ENCODE measurements around the gene VAT1L.
"Not testable (repeated sequence)": the region's sequence is repeated elsewhere in the genome, so short reads cannot be mapped to it uniquely, and the experiment has no call there.

The VAT1L gene

DNA sequence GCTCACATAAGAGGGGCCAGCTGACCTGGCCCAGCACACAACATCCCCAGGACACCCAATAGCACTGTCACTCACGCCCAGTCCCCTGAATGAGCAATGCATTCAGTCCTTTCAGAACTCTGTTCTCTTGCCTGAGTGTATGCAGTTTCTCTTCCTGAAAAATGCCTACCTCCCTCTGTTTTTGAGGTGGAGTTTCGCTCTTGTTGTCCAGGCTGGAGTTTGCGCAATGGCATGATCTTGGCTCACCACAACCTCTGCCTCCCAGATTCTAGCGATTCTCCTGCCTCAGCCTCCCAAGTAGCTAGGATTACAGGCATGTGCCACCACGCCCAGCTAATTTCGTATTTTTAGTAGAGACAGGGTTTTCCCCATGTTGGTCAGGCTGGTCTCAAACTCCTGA lies 159.2 kb downstream of the VAT1L start:
- H3K4me1 ChIP-seq (ENCODE audit: control insufficient read depth, insufficient read depth, low read length); H3K27me3 ChIP-seq (ENCODE audit: control insufficient read depth, insufficient read depth, low read length); H3K4me3 ChIP-seq (ENCODE audit: low read length); H3K36me3 ChIP-seq (ENCODE audit: insufficient read depth, low read length); H3K4me2 ChIP-seq (ENCODE audit: low read length); H3K9ac ChIP-seq (ENCODE audit: low read depth, low read length): not testable (repeated sequence)
- H3K9me3 ChIP-seq (replicated peaks; ENCODE audit: low read length), result peaks cover 13% of the 10 kb centered on the region

DNA sequence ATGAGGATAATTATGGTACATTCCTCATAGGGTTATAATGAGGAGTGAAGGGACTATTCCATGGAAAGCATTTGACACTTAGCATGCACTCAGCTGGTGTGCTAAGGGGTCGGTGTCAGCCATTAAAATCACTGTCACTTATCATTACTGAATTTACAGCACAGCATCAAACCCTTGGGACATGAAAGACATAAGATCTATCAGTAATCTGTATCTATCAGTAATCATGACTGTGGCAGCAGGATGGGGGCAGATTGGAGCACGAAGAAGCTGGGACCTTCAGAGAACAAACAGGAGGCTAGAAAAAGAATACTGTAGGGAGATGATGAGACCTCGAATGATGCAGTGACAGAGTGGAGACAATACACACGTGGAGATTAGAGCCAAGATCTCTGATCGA lies 160.5 kb downstream of the VAT1L start:
- Histone ChIP-seq H3K4me3 (ENCODE audit: low read length) (no peak overlapping the region), H3K9ac (ENCODE audit: low read depth, low read length) (no peak overlapping the region), H3K27me3 (ENCODE audit: control insufficient read depth, insufficient read depth, low read length) (no peaks in the 10 kb centered on the region), H3K4me1 (ENCODE audit: control insufficient read depth, insufficient read depth, low read length) (no peaks in the 10 kb centered on the region), H3K9me3 (replicated peaks; ENCODE audit: low read length) (peaks cover 13% of the 10 kb centered on the region), H3K36me3 (ENCODE audit: insufficient read depth, low read length) (no peaks in the 10 kb centered on the region), H3K4me2 (ENCODE audit: low read length) (no peak overlapping the region)

DNA sequence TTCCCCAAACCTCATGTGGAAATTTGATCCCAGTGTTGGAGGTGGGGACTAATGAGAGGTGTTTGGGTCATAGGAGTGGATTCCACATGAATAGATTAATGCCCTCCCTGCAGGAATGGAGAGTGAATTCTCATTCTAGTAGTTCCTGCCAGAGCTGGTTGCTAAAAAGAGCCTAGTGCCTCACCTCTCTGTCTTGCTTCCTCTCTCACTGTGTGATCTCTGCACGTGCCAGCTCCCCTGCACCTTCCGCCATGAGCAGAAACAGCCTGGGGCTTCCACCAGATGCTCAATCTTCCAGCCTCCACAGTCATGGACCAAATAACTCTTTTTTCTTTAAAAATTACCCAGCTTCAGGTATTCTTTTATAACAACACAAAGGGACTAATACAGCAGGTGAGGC lies 161.1 kb downstream of the VAT1L start:
- H3K4me2 ChIP-seq (ENCODE audit: low read length), result no peak overlapping the region
- H3K4me1 ChIP-seq (ENCODE audit: control insufficient read depth, insufficient read depth, low read length), result no peaks in the 10 kb centered on the region
- no peak overlapping the region for H3K4me3 ChIP-seq (ENCODE audit: low read length)
- H3K27me3 ChIP-seq (ENCODE audit: control insufficient read depth, insufficient read depth, low read length), result no peaks in the 10 kb centered on the region
- peaks cover 13% of the 10 kb centered on the region for H3K9me3 ChIP-seq (replicated peaks; ENCODE audit: low read length)
- no peaks in the 10 kb centered on the region for H3K36me3 ChIP-seq (ENCODE audit: insufficient read depth, low read length)
- no peak overlapping the region for H3K9ac ChIP-seq (ENCODE audit: low read depth, low read length)

DNA sequence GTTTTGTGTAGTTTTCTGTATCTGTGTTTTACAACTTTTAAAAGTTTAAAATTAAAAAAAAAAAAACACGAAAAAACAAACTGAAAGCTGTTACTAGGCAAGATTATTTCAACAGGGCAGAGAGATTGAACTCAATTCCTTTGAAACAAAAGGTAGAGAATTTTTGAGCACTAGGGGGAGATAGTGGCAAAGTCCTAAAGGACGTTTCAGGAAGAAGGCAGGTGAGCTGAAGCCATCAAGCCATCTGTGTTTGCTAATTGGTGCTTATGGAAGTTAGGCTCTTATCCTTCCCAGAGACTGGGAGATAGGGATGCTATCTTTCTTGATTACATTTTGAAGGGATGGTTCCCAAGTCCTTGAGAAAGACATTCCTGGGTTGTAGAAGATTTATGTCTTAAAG lies 163.4 kb downstream of the VAT1L start:
- no peak overlapping the region for H3K4me2 ChIP-seq (ENCODE audit: low read length)
- no peaks in the 10 kb centered on the region for H3K27me3 ChIP-seq (ENCODE audit: control insufficient read depth, insufficient read depth, low read length)
- H3K4me3 ChIP-seq (ENCODE audit: low read length), result no peak overlapping the region
- H3K36me3 ChIP-seq (ENCODE audit: insufficient read depth, low read length), result no peaks in the 10 kb centered on the region
- H3K4me1 ChIP-seq (ENCODE audit: control insufficient read depth, insufficient read depth, low read length), result no peaks in the 10 kb centered on the region
- H3K9me3 ChIP-seq (replicated peaks; ENCODE audit: low read length), result peaks cover 18% of the 10 kb centered on the region
- H3K9ac ChIP-seq (ENCODE audit: low read depth, low read length), result no peak overlapping the region

DNA sequence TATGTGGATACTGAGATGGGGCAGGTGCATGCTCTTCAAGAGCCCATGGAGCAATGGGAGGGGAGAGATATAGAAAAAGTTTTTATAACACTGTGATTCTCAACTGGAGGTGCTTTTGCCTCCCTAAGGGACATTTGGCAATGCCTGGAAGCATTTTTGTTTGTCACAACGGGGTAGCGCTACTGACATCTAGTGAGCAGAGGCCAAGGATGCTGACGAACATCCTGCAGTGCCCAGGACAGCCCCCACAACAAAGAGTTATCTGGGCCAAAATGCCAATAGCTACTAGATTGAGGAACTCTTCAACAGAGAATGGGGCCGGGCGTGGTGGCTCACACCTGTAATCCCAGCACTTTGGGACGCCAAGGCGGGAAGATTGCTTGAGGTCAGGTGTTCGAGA lies 166.8 kb downstream of the VAT1L start:
- Histone ChIP-seq H3K36me3 (ENCODE audit: insufficient read depth, low read length) (no peaks in the 10 kb centered on the region), H3K4me3 (ENCODE audit: low read length) (no peak overlapping the region), H3K4me2 (ENCODE audit: low read length) (no peak overlapping the region), H3K9me3 (replicated peaks; ENCODE audit: low read length) (peaks cover 6% of the 10 kb centered on the region), H3K9ac (ENCODE audit: low read depth, low read length) (no peak overlapping the region), H3K27me3 (ENCODE audit: control insufficient read depth, insufficient read depth, low read length) (no peaks in the 10 kb centered on the region), H3K4me1 (ENCODE audit: control insufficient read depth, insufficient read depth, low read length) (no peaks in the 10 kb centered on the region)

DNA sequence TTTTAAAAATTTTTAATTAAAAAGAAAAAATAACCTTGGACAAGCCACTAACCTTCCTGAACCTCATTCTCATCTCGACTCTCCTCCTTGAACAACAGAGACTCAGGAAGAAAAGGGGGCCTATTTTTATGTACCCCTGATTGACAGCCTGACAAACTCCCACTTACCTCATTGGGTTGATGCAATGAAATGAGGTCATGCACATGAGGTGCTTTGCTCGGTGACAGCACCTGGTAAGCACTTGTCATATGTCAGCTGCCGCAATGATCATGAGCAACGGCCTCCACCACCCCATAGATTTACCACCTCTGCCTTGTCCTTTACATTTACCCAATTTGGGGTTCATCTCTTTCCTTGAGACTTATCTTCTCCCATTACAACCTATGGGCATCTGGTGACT lies 167.9 kb downstream of the VAT1L start:
- H3K4me2 ChIP-seq (ENCODE audit: low read length), result no peak overlapping the region
- no peaks in the 10 kb centered on the region for H3K4me1 ChIP-seq (ENCODE audit: control insufficient read depth, insufficient read depth, low read length)
- H3K9ac ChIP-seq (ENCODE audit: low read depth, low read length), result no peak overlapping the region
- no peaks in the 10 kb centered on the region for H3K27me3 ChIP-seq (ENCODE audit: control insufficient read depth, insufficient read depth, low read length)
- H3K36me3 ChIP-seq (ENCODE audit: insufficient read depth, low read length), result no peaks in the 10 kb centered on the region
- H3K4me3 ChIP-seq (ENCODE audit: low read length), result no peak overlapping the region
- peaks cover 8% of the 10 kb centered on the region for H3K9me3 ChIP-seq (replicated peaks; ENCODE audit: low read length)

DNA sequence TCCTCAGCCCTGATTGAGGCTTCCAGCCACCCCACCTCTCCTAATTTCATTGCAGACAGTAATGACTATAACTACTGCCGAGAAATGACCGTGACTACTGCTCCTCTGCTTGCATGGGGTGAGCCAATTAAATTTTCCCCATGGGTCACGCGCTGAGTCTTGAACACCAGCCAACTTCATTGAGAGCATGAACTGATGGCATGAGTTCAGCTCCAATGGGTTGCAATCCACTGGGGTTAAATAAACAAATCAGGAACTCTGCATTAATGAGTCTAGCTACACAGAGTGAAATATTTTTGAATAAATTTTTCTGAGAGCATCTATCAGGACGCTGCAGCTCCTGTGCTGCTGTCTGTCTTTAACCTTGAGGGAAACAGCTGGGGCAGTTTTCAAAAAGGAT lies 172.4 kb downstream of the VAT1L start:
- H3K4me3 ChIP-seq (ENCODE audit: low read length), result no peak overlapping the region
- H3K4me1 ChIP-seq (ENCODE audit: control insufficient read depth, insufficient read depth, low read length), result no peaks in the 10 kb centered on the region
- no peak overlapping the region for H3K4me2 ChIP-seq (ENCODE audit: low read length)
- H3K27me3 ChIP-seq (ENCODE audit: control insufficient read depth, insufficient read depth, low read length), result no peaks in the 10 kb centered on the region
- no peak overlapping the region for H3K9ac ChIP-seq (ENCODE audit: low read depth, low read length)
- H3K36me3 ChIP-seq (ENCODE audit: insufficient read depth, low read length), result no peaks in the 10 kb centered on the region
- peaks cover 14% of the 10 kb centered on the region for H3K9me3 ChIP-seq (replicated peaks; ENCODE audit: low read length)

DNA sequence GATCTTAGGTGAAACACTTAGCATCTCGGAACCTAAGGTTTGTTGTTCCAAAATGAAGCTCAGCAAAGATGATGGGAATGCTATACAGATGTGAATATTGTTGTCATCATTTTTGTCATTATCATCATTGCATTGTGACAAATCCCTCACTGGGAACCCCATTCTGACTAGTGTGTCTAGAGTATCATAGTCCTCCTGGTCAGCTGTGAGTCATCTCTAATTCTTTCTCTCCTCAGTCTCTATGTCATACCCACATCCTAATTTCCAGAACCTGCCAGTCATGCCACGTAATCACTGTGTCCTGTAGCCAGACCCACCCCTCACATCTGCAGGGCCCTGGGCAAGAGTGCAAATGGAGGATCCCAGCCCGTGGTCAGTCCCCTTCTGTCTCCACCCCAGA lies 173.4 kb downstream of the VAT1L start:
- no peak overlapping the region for H3K9ac ChIP-seq (ENCODE audit: low read depth, low read length)
- no peaks in the 10 kb centered on the region for H3K4me1 ChIP-seq (ENCODE audit: control insufficient read depth, insufficient read depth, low read length)
- no peak overlapping the region for H3K4me2 ChIP-seq (ENCODE audit: low read length)
- no peak overlapping the region for H3K4me3 ChIP-seq (ENCODE audit: low read length)
- H3K27me3 ChIP-seq (ENCODE audit: control insufficient read depth, insufficient read depth, low read length), result no peaks in the 10 kb centered on the region
- no peaks in the 10 kb centered on the region for H3K36me3 ChIP-seq (ENCODE audit: insufficient read depth, low read length)
- peaks cover 8% of the 10 kb centered on the region for H3K9me3 ChIP-seq (replicated peaks; ENCODE audit: low read length)

DNA sequence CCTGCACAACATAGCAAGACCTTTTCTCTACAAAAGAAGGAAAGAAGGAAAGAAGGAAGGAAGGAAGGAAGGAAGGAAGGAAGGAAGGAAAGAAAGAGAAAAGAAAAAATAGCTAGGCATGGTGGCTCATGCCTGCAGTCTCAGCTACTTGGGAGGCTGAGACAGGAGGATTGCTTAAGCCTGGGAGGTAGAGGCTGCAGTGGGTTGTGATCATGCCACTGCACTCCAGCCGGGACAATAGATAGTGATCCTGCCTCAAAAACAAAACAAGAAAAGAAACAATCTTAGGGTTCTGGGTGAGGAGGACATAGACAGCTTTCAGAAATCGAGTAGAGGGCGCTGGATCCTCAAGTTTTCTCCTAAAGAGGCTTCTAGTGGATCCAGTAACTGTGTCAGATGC lies 174.3 kb downstream of the VAT1L start:
- Histone ChIP-seq H3K36me3 (ENCODE audit: insufficient read depth, low read length) (no peaks in the 10 kb centered on the region), H3K9ac (ENCODE audit: low read depth, low read length) (no peak overlapping the region), H3K4me3 (ENCODE audit: low read length) (no peak overlapping the region), H3K4me2 (ENCODE audit: low read length) (no peak overlapping the region), H3K9me3 (replicated peaks; ENCODE audit: low read length) (peaks cover 8% of the 10 kb centered on the region), H3K27me3 (ENCODE audit: control insufficient read depth, insufficient read depth, low read length) (no peaks in the 10 kb centered on the region), H3K4me1 (ENCODE audit: control insufficient read depth, insufficient read depth, low read length) (no peaks in the 10 kb centered on the region)

DNA sequence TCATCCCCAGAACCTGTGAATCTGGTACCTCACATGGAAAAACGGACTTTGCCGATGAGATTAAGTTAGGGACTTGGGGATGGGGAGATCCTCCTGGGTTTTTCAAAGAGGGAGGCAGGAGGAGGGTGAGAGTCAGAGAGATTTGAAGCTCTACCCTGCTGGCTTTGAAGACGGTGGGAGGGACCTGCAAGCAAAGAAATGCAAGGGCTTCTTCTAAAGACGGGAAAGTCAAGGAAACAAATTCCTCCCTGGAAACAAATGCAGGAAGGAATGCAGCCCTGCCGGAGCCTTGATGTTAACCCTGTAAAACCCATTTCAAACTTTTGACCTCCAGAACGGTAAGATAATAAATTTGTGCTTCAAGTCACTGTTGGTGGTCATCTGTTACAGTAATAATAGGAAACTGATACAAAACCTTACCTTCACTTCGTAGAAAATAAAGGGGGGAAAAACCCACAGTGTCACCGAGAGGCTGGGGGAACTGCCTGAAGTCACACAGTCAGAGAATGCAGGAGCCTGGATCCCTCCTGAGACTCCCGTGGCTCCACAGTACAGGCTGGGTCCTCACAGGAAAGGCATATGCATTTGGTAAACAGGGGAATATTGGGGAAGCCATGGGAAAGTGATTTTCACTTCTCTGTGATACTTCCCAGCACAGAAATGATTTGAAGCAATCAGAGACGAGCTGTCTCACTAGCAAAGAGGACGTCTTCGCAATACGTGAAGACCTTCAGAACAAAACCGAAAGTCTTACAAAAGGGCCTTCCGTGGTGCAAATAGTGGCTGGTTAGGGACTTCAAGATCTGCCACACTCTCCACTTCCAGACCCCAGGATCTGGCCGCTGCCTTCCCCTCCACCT lies 175.1 kb downstream of the VAT1L start:
- Histone ChIP-seq H3K9me3 (replicated peaks; ENCODE audit: low read length) (peaks cover 8% of the 10 kb centered on the region), H3K9ac (ENCODE audit: low read depth, low read length) (no peak overlapping the region), H3K27me3 (ENCODE audit: control insufficient read depth, insufficient read depth, low read length) (no peaks in the 10 kb centered on the region), H3K36me3 (ENCODE audit: insufficient read depth, low read length) (no peaks in the 10 kb centered on the region), H3K4me2 (ENCODE audit: low read length) (no peak overlapping the region), H3K4me1 (ENCODE audit: control insufficient read depth, insufficient read depth, low read length) (no peaks in the 10 kb centered on the region), H3K4me3 (ENCODE audit: low read length) (no peak overlapping the region)

DNA sequence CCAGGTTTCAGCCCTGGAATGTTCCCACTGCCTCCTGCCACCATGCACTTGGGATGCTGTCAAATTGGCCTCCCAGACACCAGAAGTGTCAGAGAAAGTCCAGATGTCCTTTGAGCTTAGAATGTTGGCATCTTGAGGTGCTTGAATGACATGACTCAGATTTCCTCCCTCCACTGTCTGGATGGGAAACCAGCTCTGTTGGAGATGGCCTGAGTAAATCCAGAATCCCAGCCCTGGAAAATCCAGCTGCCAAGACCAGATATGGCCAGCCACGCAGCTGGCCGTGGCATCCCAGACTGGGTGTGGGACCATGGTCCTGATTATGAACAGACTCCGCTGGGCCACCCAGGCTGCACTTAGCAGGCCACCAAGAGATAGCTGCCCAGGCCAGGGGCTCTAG lies 177.0 kb downstream of the VAT1L start:
- Histone ChIP-seq H3K27me3 (ENCODE audit: control insufficient read depth, insufficient read depth, low read length) (no peaks in the 10 kb centered on the region), H3K4me1 (ENCODE audit: control insufficient read depth, insufficient read depth, low read length) (no peaks in the 10 kb centered on the region), H3K9ac (ENCODE audit: low read depth, low read length) (no peak overlapping the region), H3K9me3 (replicated peaks; ENCODE audit: low read length) (peaks cover 8% of the 10 kb centered on the region), H3K4me3 (ENCODE audit: low read length) (no peak overlapping the region), H3K36me3 (ENCODE audit: insufficient read depth, low read length) (no peaks in the 10 kb centered on the region), H3K4me2 (ENCODE audit: low read length) (no peak overlapping the region)

Measured in skeletal muscle satellite cell (primary cell).